Activated naive CD4-positive, alpha-beta T cell treated with anti-CD3 and anti-CD28 coated beads, Interleukin-2, amount 50 U/mL, for 24 hours (primary cell): ENCODE results near the gene SLC7A4.
"Not testable (repeated sequence)": the region's sequence is repeated elsewhere in the genome, so short reads cannot be mapped to it uniquely, and the experiment has no call there.

Source experiments
- H3K27ac Mint-ChIP-seq: one replicate; pipeline ENCODE4 v1.8.0; 2021; ENCODE audit warnings: mild to moderate bottlenecking, mixed read lengths
- H3K27me3 Mint-ChIP-seq: one replicate; pipeline ENCODE4 v1.8.0; 2021; ENCODE audit warnings: mixed read lengths
- H3K36me3 Mint-ChIP-seq: one replicate; pipeline ENCODE4 v1.8.0; 2021; ENCODE audit warnings: mixed read lengths
- H3K4me1 Mint-ChIP-seq: one replicate; pipeline ENCODE4 v1.8.0; 2021; ENCODE audit warnings: mixed read lengths
- H3K4me3 Mint-ChIP-seq: one replicate; pipeline ENCODE4 v1.8.0; 2021; ENCODE audit warnings: mild to moderate bottlenecking, mixed read lengths
- H3K9me3 Mint-ChIP-seq: one replicate; pipeline ENCODE4 v1.8.0; 2021; ENCODE audit warnings: mixed read lengths

Gene SLC7A4

GRCh38 chr22:21067901-21068680 is 35.7 kb upstream of the SLC7A4 start:
- Mint-ChIP-seq H3K9me3 (no peaks in the 10 kb centered on the region), H3K4me3 (no peak overlapping the region), H3K36me3 (no peaks in the 10 kb centered on the region), H3K4me1 (no peaks in the 10 kb centered on the region), H3K27me3 (no peaks in the 10 kb centered on the region), H3K27ac (peak overlapping the region; percentile 59)

- Mint-ChIP-seq H3K4me1 (no peaks in the 10 kb centered on the region), H3K36me3 (no peaks in the 10 kb centered on the region), H3K27me3 (no peaks in the 10 kb centered on the region), H3K9me3 (no peaks in the 10 kb centered on the region), H3K4me3 (no peak overlapping the region), H3K27ac (no peak overlapping the region)
Observed at GRCh38 chr22:21067075-21067900, 34.9 kb upstream of the SLC7A4 start.

- H3K4me3 Mint-ChIP-seq = no peak overlapping the region
- H3K9me3 Mint-ChIP-seq = no peaks in the 10 kb centered on the region
- no peak overlapping the region for H3K27ac Mint-ChIP-seq
- no peaks in the 10 kb centered on the region for H3K27me3 Mint-ChIP-seq
- no peaks in the 10 kb centered on the region for H3K4me1 Mint-ChIP-seq
- H3K36me3 Mint-ChIP-seq = no peaks in the 10 kb centered on the region
Observed at GRCh38 chr22:21064917-21065864, 32.8 kb upstream of the SLC7A4 start.

GRCh38 chr22:21064425-21064824 is 32.1 kb upstream of the SLC7A4 start:
- H3K27ac Mint-ChIP-seq, H3K27me3 Mint-ChIP-seq, H3K36me3 Mint-ChIP-seq, H3K4me3 Mint-ChIP-seq, H3K4me1 Mint-ChIP-seq, H3K9me3 Mint-ChIP-seq: not testable (repeated sequence)

- not testable (repeated sequence) for H3K4me1 Mint-ChIP-seq, H3K36me3 Mint-ChIP-seq, H3K9me3 Mint-ChIP-seq, H3K27me3 Mint-ChIP-seq, H3K27ac Mint-ChIP-seq, H3K4me3 Mint-ChIP-seq
Observed at GRCh38 chr22:21061660-21062321, 29.4 kb upstream of the SLC7A4 start.

- H3K36me3 Mint-ChIP-seq, H3K4me3 Mint-ChIP-seq, H3K27me3 Mint-ChIP-seq, H3K27ac Mint-ChIP-seq, H3K9me3 Mint-ChIP-seq: not testable (repeated sequence)
- peaks cover 16% of the 10 kb centered on the region for H3K4me1 Mint-ChIP-seq
Observed at GRCh38 chr22:21060363-21060762, 28.0 kb upstream of the SLC7A4 start.

GRCh38 chr22:21055880-21056319 is 23.5 kb upstream of the SLC7A4 start:
- H3K36me3 Mint-ChIP-seq = no peaks in the 10 kb centered on the region
- no peaks in the 10 kb centered on the region for H3K9me3 Mint-ChIP-seq
- H3K27ac Mint-ChIP-seq = no peak overlapping the region
- peak overlapping the region; percentile 72 for H3K4me3 Mint-ChIP-seq
- no peaks in the 10 kb centered on the region for H3K27me3 Mint-ChIP-seq
- peaks cover 18% of the 10 kb centered on the region for H3K4me1 Mint-ChIP-seq

- no peak overlapping the region for H3K27ac Mint-ChIP-seq
- H3K9me3 Mint-ChIP-seq = no peaks in the 10 kb centered on the region
- no peaks in the 10 kb centered on the region for H3K36me3 Mint-ChIP-seq
- H3K4me3 Mint-ChIP-seq = peak overlapping the region; percentile 72
- H3K27me3 Mint-ChIP-seq = no peaks in the 10 kb centered on the region
- H3K4me1 Mint-ChIP-seq = peaks cover 18% of the 10 kb centered on the region
Observed at GRCh38 chr22:21055564-21055834, 23.1 kb upstream of the SLC7A4 start.

- Mint-ChIP-seq H3K4me3 (no peak overlapping the region), H3K9me3 (no peaks in the 10 kb centered on the region), H3K27ac (peak overlapping the region; percentile 65), H3K4me1 (peaks cover 18% of the 10 kb centered on the region), H3K27me3 (no peaks in the 10 kb centered on the region), H3K36me3 (no peaks in the 10 kb centered on the region)
Observed at GRCh38 chr22:21054714-21055563, 22.6 kb upstream of the SLC7A4 start.

- peaks cover 18% of the 10 kb centered on the region for H3K4me1 Mint-ChIP-seq
- H3K4me3 Mint-ChIP-seq = no peak overlapping the region
- H3K27me3 Mint-ChIP-seq = no peaks in the 10 kb centered on the region
- peak overlapping the region; percentile 65 for H3K27ac Mint-ChIP-seq
- no peaks in the 10 kb centered on the region for H3K36me3 Mint-ChIP-seq
- H3K9me3 Mint-ChIP-seq = no peaks in the 10 kb centered on the region
Observed at GRCh38 chr22:21054046-21054713, 21.8 kb upstream of the SLC7A4 start.

GRCh38 chr22:21052715-21053459 is 20.5 kb upstream of the SLC7A4 start:
- H3K27ac Mint-ChIP-seq = no peak overlapping the region
- no peaks in the 10 kb centered on the region for H3K9me3 Mint-ChIP-seq
- no peaks in the 10 kb centered on the region for H3K27me3 Mint-ChIP-seq
- H3K4me1 Mint-ChIP-seq = peaks cover 18% of the 10 kb centered on the region
- no peak overlapping the region for H3K4me3 Mint-ChIP-seq
- H3K36me3 Mint-ChIP-seq = no peaks in the 10 kb centered on the region

- peaks cover 17% of the 10 kb centered on the region for H3K4me1 Mint-ChIP-seq
- H3K36me3 Mint-ChIP-seq = no peaks in the 10 kb centered on the region
- no peak overlapping the region for H3K27ac Mint-ChIP-seq
- H3K9me3 Mint-ChIP-seq = no peaks in the 10 kb centered on the region
- H3K4me3 Mint-ChIP-seq = no peak overlapping the region
- H3K27me3 Mint-ChIP-seq = no peaks in the 10 kb centered on the region
Observed at GRCh38 chr22:21051831-21052400, 19.6 kb upstream of the SLC7A4 start.

- Mint-ChIP-seq H3K4me1 (peaks cover 11% of the 10 kb centered on the region), H3K9me3 (no peaks in the 10 kb centered on the region), H3K27me3 (no peaks in the 10 kb centered on the region), H3K36me3 (no peaks in the 10 kb centered on the region), H3K27ac (no peak overlapping the region), H3K4me3 (no peak overlapping the region)
Observed at GRCh38 chr22:21051145-21051830, 18.9 kb upstream of the SLC7A4 start.
